ENCODE data around the gene PODN.

PODN gene

DNA sequence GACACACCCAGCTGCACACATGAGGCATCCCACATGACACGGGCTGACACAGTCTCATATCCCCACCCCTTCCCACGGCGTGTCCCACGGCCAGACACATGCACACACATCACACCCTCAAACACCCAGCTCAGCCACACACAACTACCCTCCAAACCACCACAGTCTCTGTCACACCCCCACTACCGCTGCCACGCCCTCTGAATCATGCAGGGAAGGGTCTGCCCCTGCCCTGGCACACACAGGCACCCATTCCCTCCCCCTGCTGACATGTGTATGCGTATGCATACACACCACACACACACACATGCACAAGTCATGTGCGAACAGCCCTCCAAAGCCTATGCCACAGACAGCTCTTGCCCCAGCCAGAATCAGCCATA is 22.6 kb downstream of the PODN start:
- TF ChIP-seq CSDC2 (CRISPR knock-in tag; IDR thresholded peaks at IDR 0.05) (no peak), BACH2 (CRISPR knock-in tag; IDR thresholded peaks at IDR 0.05; ENCODE audit: borderline replicate concordance) (no peak), ESRRG (CRISPR knock-in tag; IDR thresholded peaks at IDR 0.05) (no peak), ZC3H10 (CRISPR knock-in tag; IDR thresholded peaks at IDR 0.05) (no peak), ZNF565 (CRISPR knock-in tag; conservative IDR thresholded peaks at IDR 0.05; ENCODE audit: low read depth) (no peak), GLIS3 (CRISPR knock-in tag; IDR thresholded peaks at IDR 0.05) (no peak), ZNF70 (CRISPR knock-in tag; IDR thresholded peaks at IDR 0.05) (no peak), ZFP3 (CRISPR knock-in tag; IDR thresholded peaks at IDR 0.05) (no peak), ZNF8 (CRISPR knock-in tag; IDR thresholded peaks at IDR 0.05) (no peak), ISL1 (CRISPR knock-in tag; IDR thresholded peaks at IDR 0.05) (no peak), OSR1 (CRISPR knock-in tag; IDR thresholded peaks at IDR 0.05) (no peak), ZFP30 (CRISPR knock-in tag; IDR thresholded peaks at IDR 0.05) (no peak), PPARA (CRISPR knock-in tag; IDR thresholded peaks at IDR 0.05; ENCODE audit: borderline replicate concordance) (no peak), RARB (CRISPR knock-in tag; IDR thresholded peaks at IDR 0.05) (no peak)
- TF ChIP-seq, protein P1, sequence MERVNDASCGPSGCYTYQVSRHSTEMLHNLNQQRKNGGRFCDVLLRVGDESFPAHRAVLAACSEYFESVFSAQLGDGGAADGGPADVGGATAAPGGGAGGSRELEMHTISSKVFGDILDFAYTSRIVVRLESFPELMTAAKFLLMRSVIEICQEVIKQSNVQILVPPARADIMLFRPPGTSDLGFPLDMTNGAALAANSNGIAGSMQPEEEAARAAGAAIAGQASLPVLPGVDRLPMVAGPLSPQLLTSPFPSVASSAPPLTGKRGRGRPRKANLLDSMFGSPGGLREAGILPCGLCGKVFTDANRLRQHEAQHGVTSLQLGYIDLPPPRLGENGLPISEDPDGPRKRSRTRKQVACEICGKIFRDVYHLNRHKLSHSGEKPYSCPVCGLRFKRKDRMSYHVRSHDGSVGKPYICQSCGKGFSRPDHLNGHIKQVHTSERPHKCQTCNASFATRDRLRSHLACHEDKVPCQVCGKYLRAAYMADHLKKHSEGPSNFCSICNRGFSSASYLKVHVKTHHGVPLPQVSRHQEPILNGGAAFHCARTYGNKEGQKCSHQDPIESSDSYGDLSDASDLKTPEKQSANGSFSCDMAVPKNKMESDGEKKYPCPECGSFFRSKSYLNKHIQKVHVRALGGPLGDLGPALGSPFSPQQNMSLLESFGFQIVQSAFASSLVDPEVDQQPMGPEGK (CRISPR knock-in tag; IDR thresholded peaks at IDR 0.05; ENCODE audit: borderline replicate concordance) = no peak
- TF ChIP-seq, protein P2, sequence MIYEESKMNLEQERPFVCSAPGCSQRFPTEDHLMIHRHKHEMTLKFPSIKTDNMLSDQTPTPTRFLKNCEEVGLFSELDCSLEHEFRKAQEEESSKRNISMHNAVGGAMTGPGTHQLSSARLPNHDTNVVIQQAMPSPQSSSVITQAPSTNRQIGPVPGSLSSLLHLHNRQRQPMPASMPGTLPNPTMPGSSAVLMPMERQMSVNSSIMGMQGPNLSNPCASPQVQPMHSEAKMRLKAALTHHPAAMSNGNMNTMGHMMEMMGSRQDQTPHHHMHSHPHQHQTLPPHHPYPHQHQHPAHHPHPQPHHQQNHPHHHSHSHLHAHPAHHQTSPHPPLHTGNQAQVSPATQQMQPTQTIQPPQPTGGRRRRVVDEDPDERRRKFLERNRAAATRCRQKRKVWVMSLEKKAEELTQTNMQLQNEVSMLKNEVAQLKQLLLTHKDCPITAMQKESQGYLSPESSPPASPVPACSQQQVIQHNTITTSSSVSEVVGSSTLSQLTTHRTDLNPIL (CRISPR knock-in tag; IDR thresholded peaks at IDR 0.05; ENCODE audit: low read depth) = no peak
- TF ChIP-seq, protein P3, sequence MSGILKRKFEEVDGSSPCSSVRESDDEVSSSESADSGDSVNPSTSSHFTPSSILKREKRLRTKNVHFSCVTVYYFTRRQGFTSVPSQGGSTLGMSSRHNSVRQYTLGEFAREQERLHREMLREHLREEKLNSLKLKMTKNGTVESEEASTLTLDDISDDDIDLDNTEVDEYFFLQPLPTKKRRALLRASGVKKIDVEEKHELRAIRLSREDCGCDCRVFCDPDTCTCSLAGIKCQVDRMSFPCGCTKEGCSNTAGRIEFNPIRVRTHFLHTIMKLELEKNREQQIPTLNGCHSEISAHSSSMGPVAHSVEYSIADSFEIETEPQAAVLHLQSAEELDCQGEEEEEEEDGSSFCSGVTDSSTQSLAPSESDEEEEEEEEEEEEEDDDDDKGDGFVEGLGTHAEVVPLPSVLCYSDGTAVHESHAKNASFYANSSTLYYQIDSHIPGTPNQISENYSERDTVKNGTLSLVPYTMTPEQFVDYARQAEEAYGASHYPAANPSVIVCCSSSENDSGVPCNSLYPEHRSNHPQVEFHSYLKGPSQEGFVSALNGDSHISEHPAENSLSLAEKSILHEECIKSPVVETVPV (CRISPR knock-in tag; IDR thresholded peaks at IDR 0.05) = no peak
- TF ChIP-seq, protein P4, sequence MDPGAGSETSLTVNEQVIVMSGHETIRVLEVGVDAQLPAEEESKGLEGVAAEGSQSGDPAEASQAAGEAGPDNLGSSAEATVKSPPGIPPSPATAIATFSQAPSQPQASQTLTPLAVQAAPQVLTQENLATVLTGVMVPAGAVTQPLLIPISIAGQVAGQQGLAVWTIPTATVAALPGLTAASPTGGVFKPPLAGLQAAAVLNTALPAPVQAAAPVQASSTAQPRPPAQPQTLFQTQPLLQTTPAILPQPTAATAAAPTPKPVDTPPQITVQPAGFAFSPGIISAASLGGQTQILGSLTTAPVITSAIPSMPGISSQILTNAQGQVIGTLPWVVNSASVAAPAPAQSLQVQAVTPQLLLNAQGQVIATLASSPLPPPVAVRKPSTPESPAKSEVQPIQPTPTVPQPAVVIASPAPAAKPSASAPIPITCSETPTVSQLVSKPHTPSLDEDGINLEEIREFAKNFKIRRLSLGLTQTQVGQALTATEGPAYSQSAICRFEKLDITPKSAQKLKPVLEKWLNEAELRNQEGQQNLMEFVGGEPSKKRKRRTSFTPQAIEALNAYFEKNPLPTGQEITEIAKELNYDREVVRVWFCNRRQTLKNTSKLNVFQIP (CRISPR knock-in tag; IDR thresholded peaks at IDR 0.05; ENCODE audit: borderline replicate concordance, low read depth) = no peak
- no peak for ATAC-seq

DNA sequence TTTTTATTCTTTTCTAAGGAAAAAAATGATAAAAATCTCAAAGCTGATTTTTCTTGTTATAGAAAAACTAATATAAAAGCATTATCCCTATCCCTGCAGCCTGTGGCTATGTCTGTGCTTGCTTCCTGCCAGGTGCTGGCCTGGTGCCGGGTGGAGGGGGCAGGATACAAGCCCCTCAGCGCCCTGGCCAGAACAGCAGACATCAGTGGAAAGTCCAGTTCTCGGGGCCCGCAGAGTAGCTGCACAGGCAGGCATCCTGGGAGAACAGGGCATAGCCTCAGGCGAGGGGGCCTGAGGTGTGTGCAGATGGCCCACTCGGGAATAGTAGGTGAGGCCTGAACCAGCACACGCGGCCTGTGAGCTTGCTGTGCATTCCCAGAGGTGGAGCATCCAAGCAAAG is 23.4 kb downstream of the PODN start:
- TF ChIP-seq BACH2 (CRISPR knock-in tag; IDR thresholded peaks at IDR 0.05; ENCODE audit: borderline replicate concordance) (no peak), TCF4 (CRISPR knock-in tag; IDR thresholded peaks at IDR 0.05; ENCODE audit: borderline replicate concordance) (no peak), RARB (CRISPR knock-in tag; IDR thresholded peaks at IDR 0.05) (no peak)
- TF ChIP-seq, protein P5, sequence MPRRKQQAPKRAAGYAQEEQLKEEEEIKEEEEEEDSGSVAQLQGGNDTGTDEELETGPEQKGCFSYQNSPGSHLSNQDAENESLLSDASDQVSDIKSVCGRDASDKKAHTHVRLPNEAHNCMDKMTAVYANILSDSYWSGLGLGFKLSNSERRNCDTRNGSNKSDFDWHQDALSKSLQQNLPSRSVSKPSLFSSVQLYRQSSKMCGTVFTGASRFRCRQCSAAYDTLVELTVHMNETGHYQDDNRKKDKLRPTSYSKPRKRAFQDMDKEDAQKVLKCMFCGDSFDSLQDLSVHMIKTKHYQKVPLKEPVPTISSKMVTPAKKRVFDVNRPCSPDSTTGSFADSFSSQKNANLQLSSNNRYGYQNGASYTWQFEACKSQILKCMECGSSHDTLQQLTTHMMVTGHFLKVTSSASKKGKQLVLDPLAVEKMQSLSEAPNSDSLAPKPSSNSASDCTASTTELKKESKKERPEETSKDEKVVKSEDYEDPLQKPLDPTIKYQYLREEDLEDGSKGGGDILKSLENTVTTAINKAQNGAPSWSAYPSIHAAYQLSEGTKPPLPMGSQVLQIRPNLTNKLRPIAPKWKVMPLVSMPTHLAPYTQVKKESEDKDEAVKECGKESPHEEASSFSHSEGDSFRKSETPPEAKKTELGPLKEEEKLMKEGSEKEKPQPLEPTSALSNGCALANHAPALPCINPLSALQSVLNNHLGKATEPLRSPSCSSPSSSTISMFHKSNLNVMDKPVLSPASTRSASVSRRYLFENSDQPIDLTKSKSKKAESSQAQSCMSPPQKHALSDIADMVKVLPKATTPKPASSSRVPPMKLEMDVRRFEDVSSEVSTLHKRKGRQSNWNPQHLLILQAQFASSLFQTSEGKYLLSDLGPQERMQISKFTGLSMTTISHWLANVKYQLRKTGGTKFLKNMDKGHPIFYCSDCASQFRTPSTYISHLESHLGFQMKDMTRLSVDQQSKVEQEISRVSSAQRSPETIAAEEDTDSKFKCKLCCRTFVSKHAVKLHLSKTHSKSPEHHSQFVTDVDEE (CRISPR knock-in tag; IDR thresholded peaks at IDR 0.05) = no peak
- no peak for ATAC-seq

DNA sequence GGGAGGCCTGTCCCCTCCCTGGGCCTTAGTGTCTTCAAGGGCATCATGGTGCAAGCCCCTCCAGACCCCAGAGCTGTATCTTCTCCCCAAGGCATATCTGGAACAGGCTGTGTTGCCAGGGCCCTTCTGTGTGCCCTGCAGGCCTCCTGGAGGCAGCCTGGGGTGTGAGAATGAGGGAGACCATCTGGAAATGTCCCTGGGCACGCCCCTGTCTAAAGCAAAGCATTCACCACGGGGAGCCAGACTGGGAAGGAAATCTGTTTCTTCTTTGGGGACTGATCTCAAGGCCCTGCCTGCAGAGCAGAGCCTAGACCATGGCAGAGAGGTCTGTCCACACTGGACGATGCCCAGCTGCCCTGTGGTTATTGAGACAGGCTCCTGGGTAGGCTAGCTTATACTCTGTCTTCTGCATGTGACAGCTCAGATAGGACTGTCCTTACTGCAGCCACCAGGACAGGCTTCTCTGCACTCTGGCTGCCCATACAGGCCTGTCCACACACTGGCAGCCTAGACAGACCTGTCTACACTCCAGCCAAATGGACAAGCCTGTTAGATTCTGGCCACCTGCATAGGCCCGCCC is 24.6 kb downstream of the PODN start:
- ATAC-seq = peak; percentile 22; the same call in 2 of the 3 replicates
- TF ChIP-seq ZNF70 (CRISPR knock-in tag; IDR thresholded peaks at IDR 0.05) (no peak), BACH2 (CRISPR knock-in tag; IDR thresholded peaks at IDR 0.05; ENCODE audit: borderline replicate concordance) (no peak), GLIS3 (CRISPR knock-in tag; IDR thresholded peaks at IDR 0.05) (no peak), PPARA (CRISPR knock-in tag; IDR thresholded peaks at IDR 0.05; ENCODE audit: borderline replicate concordance) (no peak), ARNTL (CRISPR knock-in tag; IDR thresholded peaks at IDR 0.05; ENCODE audit: borderline replicate concordance, low read depth) (no peak), ZNF565 (CRISPR knock-in tag; conservative IDR thresholded peaks at IDR 0.05; ENCODE audit: low read depth) (no peak)
- TF ChIP-seq, protein P1 (CRISPR knock-in tag; IDR thresholded peaks at IDR 0.05; ENCODE audit: borderline replicate concordance) = no peak
- TF ChIP-seq, protein P4 (CRISPR knock-in tag; IDR thresholded peaks at IDR 0.05; ENCODE audit: borderline replicate concordance, low read depth) = no peak

All from SK-N-SH treated with all-trans-retinoic acid at 6 μM for 48 hours (cell line).